Left hindlimb (tissue), 1 donor: ENCODE data around the gene KCNJ16.

ENCODE experiments used
- DNase-seq: peaks from one replicate; pipeline ENCODE4 v3.0.0-alpha.2; 2018

KCNJ16 gene

GRCh38 chr17:70172923-70173322 is 97.9 kb downstream of the KCNJ16 start:
- DNase-seq = no peak

GRCh38 chr17:70173681-70174080 is 98.7 kb downstream of the KCNJ16 start:
- no peak for DNase-seq

- DNase-seq = no peak
Measured at GRCh38 chr17:70181376-70181775, 106.4 kb downstream of the KCNJ16 start.

GRCh38 chr17:70181866-70182265 is 106.8 kb downstream of the KCNJ16 start:
- no peak for DNase-seq

- DNase-seq = no peak
Measured at GRCh38 chr17:70183508-70183907, 108.5 kb downstream of the KCNJ16 start.

GRCh38 chr17:70184207-70184606 is 109.2 kb downstream of the KCNJ16 start:
- DNase-seq = no peak

- no peak for DNase-seq
Measured at GRCh38 chr17:70184770-70185169, 109.7 kb downstream of the KCNJ16 start.
